ENCODE data around the gene NDUFS4. TPM values are rescaled to one million over a fixed set of nuclear protein-coding genes. Genes with fewer than 3 reads are reported as not detected.

NDUFS4 gene
- total RNA-seq, 1 donor from 2014 or later = 117 TPM

Other genes with a start within 250 kb of the NDUFS4 start
- gene FST, start 80.0 kb upstream of the NDUFS4 start, total RNA-seq = 1.9 TPM